Raji (cell line): ENCODE results near the gene TIMP2.

Experiments used
- POLR2A ChIP-seq: IDR thresholded peaks from 2 replicates; pipeline ENCODE4 v1.6.1; 2011; ENCODE audit warnings: low read depth, low read length, control low read depth; ENCODE audit not compliant: insufficient read depth

The TIMP2 gene

DNA sequence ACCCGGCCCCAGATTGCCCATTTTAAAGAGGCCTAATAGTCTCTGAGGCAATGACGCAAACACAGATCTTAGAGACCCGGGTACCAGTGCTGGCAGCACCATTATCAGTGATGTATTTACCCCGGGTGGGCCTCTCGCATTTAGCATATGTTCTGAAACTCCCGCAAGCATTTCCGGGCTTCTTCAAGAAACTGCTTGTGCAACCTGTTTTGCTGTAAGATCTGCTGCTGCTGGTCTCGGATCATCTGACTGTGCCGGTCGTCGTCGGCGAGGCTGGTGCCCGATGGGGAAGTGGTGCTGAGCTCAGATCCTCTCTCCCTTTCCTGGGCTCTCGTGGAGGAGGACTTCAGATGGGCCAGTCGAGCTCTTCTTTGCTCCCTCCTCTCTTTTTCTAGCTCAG is 34.7 kb downstream of the TIMP2 start:
- no peak for TF ChIP-seq POLR2A

DNA sequence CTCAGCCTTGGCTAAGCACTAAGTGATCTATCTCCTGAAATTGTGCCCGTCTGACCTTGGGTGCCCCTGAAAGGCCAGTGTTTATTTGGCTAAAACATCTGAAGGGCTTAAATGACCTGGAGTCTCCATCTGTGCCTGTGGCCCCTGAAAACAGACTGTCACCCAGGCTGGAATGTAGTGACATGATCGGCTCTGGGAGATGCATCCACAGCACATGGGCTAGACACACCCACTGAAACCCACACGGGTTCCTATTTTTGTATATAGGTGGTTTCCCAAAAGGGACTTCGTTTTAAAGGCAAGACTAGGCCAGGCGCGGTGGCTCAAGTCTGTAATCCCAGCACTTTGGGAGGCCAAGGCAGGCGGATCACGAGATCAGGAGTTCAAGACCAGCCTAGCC is 35.7 kb downstream of the TIMP2 start:
- no peak for TF ChIP-seq POLR2A

DNA sequence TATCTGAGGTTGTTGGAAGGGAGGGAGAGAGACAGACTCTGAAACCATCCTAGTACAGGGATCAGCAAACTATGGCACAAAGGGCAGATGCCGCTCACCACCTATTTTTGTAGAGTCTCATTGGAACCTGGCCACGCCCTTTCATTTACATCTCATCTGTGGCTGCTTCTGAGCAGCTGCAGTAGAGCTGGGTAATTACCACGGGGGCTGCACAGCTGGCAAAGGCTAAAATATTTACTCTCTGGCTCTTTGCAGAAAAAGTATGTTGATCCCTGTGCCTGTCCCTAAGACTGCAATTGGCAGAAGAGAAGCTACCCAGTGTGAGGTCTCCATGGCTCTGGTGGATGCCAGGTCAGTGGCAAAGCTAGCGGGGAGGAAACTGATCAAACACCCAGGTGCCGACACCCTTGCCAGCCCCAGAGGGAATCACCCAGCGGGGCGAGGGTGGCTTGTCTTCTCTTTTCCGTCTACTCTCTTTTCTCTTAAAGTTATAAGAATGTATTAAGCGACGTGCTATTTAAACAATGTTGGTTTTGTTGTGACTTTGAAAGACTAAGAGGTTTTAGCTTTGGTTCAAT is 36.2 kb downstream of the TIMP2 start:
- no peak for TF ChIP-seq POLR2A

DNA sequence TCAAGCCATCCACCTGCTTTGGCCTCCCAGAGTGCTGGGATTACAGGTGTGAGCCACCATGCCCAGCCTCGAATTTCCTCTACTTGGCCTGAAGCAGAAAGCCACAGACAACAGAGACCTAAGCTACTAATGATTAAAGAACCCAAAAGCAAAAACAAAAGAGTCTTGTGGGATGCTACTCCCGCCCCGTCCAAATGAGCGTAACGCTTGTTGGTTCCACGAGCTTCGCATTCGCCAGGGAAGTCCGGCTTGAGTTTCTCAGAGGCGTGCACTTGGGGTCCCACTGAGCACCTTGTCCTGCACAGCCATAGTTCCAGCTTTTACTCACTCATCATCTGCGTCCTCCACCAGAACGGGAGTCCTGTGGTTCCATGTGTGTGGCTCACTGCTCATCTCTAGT is 38.2 kb downstream of the TIMP2 start:
- no peak for TF ChIP-seq POLR2A

DNA sequence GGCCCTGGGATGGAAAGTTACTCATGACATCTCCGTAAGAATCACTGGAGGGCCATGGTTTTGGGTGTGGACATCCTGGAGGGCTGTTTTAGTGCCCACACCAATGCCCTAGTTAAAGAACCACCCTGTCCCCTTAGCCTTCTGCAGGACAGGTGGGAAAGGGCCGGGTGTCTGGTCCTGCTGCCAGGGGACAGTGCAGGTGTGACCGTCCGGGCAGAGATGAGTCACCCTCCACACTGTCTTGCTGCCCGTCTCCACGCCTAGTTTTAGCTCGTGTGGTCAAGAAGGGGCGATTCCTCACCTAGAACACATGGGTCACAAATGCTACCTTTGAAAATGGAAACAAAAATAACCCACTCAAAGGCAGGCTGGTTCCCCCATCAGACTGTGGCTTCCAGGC is 39.2 kb downstream of the TIMP2 start:
- no peak for TF ChIP-seq POLR2A

DNA sequence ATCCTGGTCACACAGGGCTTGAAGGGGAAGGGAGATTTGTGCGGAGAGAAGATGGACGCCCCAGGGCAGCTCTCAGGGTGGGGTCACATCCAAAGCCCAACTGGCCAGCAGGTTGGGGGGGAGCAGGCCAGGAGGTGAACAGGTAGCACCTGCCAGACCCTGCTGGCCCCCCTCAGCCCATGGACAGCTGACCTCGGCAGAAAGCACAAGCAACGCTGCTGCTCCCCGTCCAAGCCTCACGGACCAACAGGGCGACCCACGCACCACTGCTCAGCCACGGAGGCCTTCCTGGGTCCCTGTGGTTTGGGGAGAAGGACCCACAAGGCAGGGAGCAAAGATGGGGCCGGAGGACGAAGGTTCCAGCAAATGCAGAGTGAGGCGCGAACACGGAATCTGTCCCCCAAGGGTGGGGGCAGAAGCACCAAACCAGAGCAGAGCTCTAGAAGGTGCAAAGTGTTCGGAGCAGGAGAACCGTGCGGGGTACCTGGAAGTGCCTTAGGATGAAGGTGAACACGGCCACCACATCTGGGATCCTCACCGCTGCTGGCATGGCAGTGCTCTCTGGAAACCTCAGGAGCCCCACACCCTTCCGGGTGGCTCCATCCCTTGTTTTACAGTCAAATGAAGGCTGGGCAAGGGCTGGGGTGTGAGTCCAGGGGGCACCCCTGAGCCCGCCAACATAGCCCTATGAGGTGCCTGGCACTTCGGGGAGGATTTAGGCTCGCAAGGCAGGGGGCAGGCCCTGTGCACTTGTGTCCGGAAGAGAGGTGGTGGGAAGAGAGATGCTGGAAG is 40.1 kb downstream of the TIMP2 start:
- TF ChIP-seq POLR2A, result no peak

DNA sequence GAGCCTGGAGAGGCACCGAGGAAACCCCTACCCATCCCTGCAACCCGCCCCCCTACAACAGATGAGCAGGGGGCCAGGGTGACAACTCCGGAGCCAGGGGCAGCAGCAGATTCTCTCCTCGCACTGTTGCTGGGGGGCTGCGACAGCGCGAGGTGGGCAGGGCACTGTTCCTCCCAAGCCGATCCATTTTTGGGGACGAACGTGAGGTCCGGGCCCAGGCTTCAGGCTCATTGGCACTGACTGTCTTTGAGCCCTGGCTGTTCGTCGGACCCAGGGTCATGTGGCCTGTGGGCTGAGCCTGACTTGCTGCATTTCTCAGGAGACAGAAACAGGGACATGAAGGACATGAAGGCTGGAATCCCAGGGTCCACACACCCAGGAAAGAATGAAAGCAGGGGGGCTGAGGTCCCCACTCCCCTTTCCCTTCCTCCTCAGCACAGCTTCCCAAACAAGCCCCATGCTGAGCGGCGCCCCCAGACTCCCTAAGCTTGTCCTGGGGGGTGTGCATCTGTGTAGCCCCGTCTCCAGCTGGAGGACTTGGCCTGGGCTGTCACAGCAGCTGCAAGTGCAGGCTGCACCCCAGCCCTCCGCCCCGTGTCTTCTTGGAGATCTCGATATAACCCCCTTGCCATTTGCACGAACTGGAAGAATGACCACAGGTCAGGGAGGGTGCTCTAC is 40.9 kb downstream of the TIMP2 start:
- TF ChIP-seq POLR2A, result no peak

DNA sequence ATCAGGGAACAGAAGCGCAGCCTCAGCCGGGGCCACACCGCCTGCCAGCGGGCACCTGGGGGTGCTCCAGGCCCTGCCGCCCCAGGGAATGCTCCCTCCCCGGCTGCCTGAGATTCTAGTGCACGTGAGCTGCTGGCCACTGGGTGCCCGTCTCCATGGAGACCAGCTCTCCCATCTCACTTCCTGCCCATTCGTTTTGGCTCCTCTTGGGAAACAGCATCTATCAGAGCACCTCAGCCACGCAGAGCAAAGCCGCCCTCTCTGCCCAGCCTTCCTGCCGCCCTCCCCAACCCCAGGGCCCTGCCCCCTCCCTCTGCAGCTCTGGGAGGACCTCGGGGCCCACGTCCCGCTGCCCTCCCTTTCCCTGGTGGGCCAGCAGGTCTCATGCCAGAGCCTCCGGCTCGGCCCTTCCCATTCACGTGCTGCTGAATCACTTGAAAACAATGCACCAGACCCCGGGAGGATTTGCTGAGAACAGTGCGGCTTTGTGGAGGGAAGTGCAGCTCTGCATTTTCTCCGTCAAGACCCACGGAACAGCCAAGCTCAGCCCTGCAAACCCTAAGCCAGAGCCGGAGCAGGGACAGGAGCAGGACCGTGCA is 41.6 kb downstream of the TIMP2 start:
- no peak for TF ChIP-seq POLR2A

DNA sequence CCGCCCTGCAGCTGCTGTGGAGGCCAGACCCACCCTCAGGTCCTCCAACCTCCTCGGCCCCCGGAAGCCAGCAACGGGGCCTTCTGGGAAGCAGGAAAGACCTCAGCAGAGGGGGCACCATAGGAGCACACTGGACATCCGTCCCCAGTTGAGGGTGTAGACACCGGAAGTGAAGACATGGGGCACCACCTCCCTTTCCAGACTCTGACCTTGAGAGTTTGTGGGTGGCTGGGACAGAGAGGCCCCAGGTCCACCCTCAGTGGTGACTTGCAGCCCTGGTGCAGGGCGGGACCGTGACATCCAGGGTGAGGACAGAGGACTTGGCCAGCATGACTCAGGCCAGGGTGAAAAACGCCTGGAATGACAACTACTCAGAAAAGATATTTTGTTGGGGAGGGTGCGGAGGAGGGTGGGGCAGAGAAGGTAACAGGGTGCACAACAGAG is 42.1 kb downstream of the TIMP2 start:
- TF ChIP-seq POLR2A, result no peak

DNA sequence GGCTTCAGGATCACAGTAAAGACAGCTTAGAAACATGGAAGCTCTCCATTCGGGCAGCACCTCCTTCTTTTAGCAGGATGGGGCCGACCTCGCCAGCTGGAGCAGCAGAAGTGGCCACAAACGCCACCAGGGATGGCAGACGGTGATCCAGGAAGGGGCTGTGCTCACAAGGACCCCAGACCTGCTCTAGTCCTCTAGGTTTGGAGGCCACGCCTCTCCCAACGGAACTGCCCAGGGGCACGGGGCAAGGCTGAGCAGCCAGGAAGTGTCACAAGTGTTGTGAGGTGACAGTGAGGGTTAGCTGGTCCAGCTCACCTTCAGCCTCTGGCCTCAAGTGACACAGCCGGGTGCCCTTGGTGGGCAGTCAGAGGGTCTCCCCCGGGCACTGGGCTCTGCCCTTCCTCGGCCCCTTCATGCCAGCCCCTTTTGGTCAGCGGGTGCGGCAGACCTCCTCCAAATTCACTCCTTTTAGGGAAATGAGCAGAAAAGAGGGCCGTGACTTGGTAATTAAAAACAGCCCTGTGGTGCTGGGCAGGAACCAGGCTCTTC is 42.6 kb downstream of the TIMP2 start:
- TF ChIP-seq POLR2A, result no peak

DNA sequence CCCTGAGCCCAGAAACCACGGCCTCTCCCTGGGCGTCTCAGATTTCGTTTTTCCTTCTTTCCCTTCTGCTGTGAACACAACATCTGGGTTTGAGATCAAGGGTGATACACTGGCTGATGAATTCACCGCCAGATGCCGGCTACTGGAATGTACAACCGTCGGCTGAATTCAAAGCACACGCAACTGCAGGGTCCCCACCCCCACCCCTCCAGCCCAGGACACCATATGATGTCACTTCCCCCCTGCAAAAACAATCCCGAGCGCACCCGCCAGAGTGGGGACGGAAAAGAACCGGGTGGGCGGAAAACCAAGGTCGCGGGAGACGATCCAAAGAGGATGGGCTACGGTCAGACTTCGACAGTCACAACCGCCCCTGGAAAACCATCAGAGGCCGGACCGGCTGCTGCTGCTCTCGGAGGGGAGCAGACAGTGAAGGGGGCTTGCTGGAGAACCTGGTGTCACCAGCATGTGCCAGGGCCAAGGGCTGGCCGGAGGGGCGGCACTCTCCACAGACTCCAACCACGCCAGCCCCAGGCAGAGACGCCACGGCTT is 45.5 kb downstream of the TIMP2 start:
- no peak for TF ChIP-seq POLR2A

DNA sequence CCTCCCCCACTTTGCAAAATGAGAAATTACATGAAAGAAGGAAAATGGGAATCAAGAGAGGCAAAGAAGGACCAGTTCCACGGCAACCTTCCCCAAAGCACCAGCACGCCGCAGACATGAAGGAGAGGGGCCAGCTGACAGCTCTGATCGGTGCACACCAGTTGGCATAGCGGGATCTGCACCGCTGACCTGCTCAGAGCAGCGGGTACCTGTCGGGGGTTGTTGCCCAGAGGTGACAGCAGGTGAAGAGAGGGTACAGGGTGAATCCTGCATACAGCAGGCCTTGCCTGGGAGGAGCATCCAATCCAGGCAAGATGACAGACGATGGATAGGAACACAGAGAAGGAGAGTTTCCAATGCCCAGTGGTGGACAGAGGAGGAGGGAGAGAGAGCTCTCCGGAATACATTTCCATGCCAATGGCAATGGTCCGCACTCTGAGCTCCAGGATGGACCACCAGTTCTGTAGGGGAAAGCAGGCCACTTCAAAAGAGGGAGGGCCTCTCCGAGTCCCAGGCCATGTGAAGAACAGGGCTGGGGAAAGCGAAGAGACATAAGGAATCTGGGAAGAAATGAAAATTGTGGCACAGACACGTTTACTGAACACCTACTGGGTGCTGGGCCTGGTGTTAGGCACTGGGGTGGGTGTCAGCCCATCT is 46.2 kb downstream of the TIMP2 start:
- TF ChIP-seq POLR2A, result no peak

DNA sequence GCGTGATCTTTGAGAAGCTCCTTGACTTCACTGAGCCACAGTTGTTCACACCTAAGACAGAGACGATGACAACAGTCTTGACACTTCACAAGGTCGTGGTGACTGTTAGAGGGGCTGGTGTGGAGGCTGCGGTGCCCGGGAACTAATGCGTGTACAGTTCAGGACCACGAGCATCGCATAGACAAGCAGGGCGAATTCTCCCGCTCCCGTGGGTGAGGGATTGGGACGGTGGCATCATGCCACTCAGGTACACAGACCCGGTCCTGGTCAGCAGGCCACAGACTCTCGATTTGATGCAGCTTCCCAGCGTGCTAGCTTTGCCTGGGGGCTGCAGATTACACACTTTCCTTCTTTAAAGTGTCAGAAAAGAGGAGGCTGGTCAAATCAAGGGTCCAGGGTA is 46.9 kb downstream of the TIMP2 start:
- TF ChIP-seq POLR2A, result no peak

DNA sequence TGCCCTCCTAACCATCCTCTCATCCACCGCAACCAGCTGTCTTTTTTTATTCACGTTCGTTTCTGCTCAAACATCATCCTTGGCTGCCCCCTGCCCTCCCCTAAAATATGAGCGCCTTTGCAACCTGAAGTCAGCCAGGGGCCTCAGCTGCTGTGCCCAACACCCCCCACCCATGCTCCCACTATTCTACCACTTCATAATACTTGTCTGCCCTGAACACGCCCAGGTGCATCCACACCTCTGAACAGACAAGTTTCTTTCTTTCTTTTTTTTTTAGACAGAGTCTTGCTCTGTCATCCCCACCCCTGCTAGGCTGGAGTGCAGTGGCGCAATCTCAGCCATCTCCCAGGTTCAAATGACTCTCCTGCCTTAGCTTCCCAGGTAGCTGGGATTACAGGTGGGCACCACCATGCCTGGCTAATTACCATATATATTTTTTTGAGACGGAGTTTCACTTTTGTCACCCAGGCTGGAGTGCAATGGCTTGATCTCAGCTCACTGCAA is 49.0 kb downstream of the TIMP2 start:
- TF ChIP-seq POLR2A, result no peak
